Hepatocyte (in vitro differentiated cells): Measurements from ENCODE around the gene WDR31. TPM values are rescaled to one million over a fixed set of nuclear protein-coding genes. Genes with fewer than 3 reads are reported as not detected.
A peak's percentile ranks its signal among the peaks of the same experiment; 100 is the strongest.

Experiments
- DNase-seq: peaks from one replicate; pipeline ENCODE4 v3.0.0-alpha.2; 2016; ENCODE audit warnings: low spot score
- H2AFZ ChIP-seq: fragments of 200-600 bp; sonication (generic); 2 replicates; pipeline ENCODE4 v1.6.0; 2016; ENCODE audit warnings: antibody characterized with exemption, mild to moderate bottlenecking
- H3K27ac ChIP-seq: fragments of 200-600 bp; sonication (generic); 2 replicates; pipeline ENCODE4 v1.5.1; 2016; ENCODE audit warnings: mild to moderate bottlenecking
- H3K27me3 ChIP-seq: fragments of 200-600 bp; sonication (generic); 2 replicates; pipeline ENCODE4 v1.6.1; 2016
- H3K36me3 ChIP-seq: fragments of 200-600 bp; sonication (generic); replicated peaks from 2 replicates; pipeline ENCODE4 v1.5.1; 2016; ENCODE audit warnings: low read depth; ENCODE audit not compliant: insufficient read depth
- H3K4me1 ChIP-seq: fragments of 200-600 bp; sonication (generic); 2 replicates; pipeline ENCODE4 v1.5.1; 2016; ENCODE audit warnings: mild to moderate bottlenecking, moderate library complexity; ENCODE audit not compliant: insufficient read depth
- H3K4me2 ChIP-seq: fragments of 200-600 bp; sonication (generic); 2 replicates; pipeline ENCODE4 v1.6.0; 2016
- H3K4me3 ChIP-seq: fragments of 200-600 bp; sonication (generic); 2 replicates; pipeline ENCODE4 v1.5.1; 2016; ENCODE audit warnings: mild to moderate bottlenecking
- H3K79me2 ChIP-seq: fragments of 200-600 bp; sonication (generic); 2 replicates; pipeline ENCODE4 v1.6.0; 2017; ENCODE audit warnings: mild to moderate bottlenecking
- H3K9me2 ChIP-seq: fragments of 200-600 bp; sonication (generic); replicated peaks from 2 replicates; pipeline ENCODE4 v1.6.0; 2017; ENCODE audit warnings: mild to moderate bottlenecking; ENCODE audit not compliant: insufficient read depth
- H3K9me3 ChIP-seq: fragments of 200-600 bp; sonication (generic); 2 replicates; pipeline ENCODE4 v1.5.1; 2016; ENCODE audit warnings: low read depth, mild to moderate bottlenecking
- H4K20me1 ChIP-seq: fragments of 200-600 bp; sonication (generic); 2 replicates; pipeline ENCODE4 v1.6.0; 2016; ENCODE audit warnings: mild to moderate bottlenecking; ENCODE audit not compliant: insufficient read depth, poor library complexity, severe bottlenecking
- CTCF ChIP-seq: fragments of 200-600 bp; sonication (generic); IDR thresholded peaks from 2 replicates; pipeline ENCODE4 v1.5.1; 2016; ENCODE audit warnings: antibody characterized with exemption, mild to moderate bottlenecking; ENCODE audit not compliant: poor library complexity
- EZH2 ChIP-seq: fragments of 200-600 bp; sonication (generic); IDR thresholded peaks from 2 replicates; pipeline ENCODE4 v1.6.1; 2016; ENCODE audit warnings: antibody characterized with exemption, mild to moderate bottlenecking, borderline replicate concordance
- EZH2phosphoT487 ChIP-seq: fragments of 200-600 bp; sonication (generic); IDR thresholded peaks from one replicate; pipeline ENCODE4 v1.6.1; 2018; ENCODE audit warnings: antibody characterized with exemption, mild to moderate bottlenecking, low read depth, moderate library complexity; ENCODE audit not compliant: unreplicated experiment, severe bottlenecking
- WGBS: methylation state at CpG from one replicate; pipeline ENCODE4 v1.1.6; 2016; ENCODE audit warnings: low lambda C conversion rate; ENCODE audit errors: missing lambda C conversion rate; 5-methylcytosine and 5-hydroxymethylcytosine counted together
- polyA plus RNA-seq: library from polyadenylated mRNA; unstranded; fragments of >200 nt; fragmentation: Nextera tagmentation; extraction: Ambion mirVana; gene quantifications from 2 replicates; pipeline ENCODE4 v1.2.1, GENCODE V29; 2016
- total RNA-seq: library from RNA; depleted of rRNA; stranded (reverse); fragments of >200 nt; gene quantifications from 2 replicates; pipeline ENCODE4 v1.2.3, GENCODE V29; 2014

The WDR31 gene
- total and polyA plus RNA-seq, 2 experiments from 2014 or later = 1.3 to 1.4 TPM

GRCh38 chr9:113375057-113376023, 35.3 kb upstream of the WDR31 start:
- peak overlapping the region; percentile 100 for H3K27ac ChIP-seq
- peak; percentile 78 for DNase-seq
- H3K4me1 ChIP-seq = peaks cover 29% of the 10 kb centered on the region
- H3K79me2 ChIP-seq = peaks cover 24% of the 10 kb centered on the region
- H3K27me3 ChIP-seq = no peaks in the 10 kb centered on the region
- H2AFZ ChIP-seq = no peak overlapping the region
- TF ChIP-seq CTCF (no peak), EZH2phosphoT487 (no peak), EZH2 (no peak)
- H3K9me3 ChIP-seq = no peaks in the 10 kb centered on the region
- H3K4me2 ChIP-seq = peak overlapping the region; percentile 88
- WGBS = 70% methylated on average over 6 of the region's 6 CpGs
- peaks cover 28% of the 10 kb centered on the region for H4K20me1 ChIP-seq
- H3K36me3 ChIP-seq = no peaks in the 10 kb centered on the region
- H3K4me3 ChIP-seq = peak overlapping the region; percentile 96
- H3K9me2 ChIP-seq = no peaks in the 10 kb centered on the region

- Histone ChIP-seq H3K27me3 (no peaks in the 10 kb centered on the region), H3K79me2 (peaks cover 24% of the 10 kb centered on the region), H3K4me3 (no peak overlapping the region), H3K36me3 (no peaks in the 10 kb centered on the region), H3K27ac (no peak overlapping the region), H3K9me2 (no peaks in the 10 kb centered on the region), H2AFZ (no peak overlapping the region), H3K4me2 (peak overlapping the region; percentile 88), H3K9me3 (no peaks in the 10 kb centered on the region), H4K20me1 (peaks cover 28% of the 10 kb centered on the region), H3K4me1 (peaks cover 21% of the 10 kb centered on the region)
- TF ChIP-seq CTCF (no peak), EZH2 (no peak), EZH2phosphoT487 (no peak)
- WGBS = 92% methylated on average over 24 of the region's 24 CpGs
- DNase-seq = no peak
These were observed 33.8 kb upstream of the WDR31 start for GRCh38 chr9:113373676-113374392.

- no peak overlapping the region for H2AFZ ChIP-seq
- no peak for DNase-seq
- no peaks in the 10 kb centered on the region for H3K36me3 ChIP-seq
- H4K20me1 ChIP-seq = peaks cover 28% of the 10 kb centered on the region
- H3K4me2 ChIP-seq = peak overlapping the region; percentile 88
- H3K4me1 ChIP-seq = peaks cover 15% of the 10 kb centered on the region
- H3K9me2 ChIP-seq = no peaks in the 10 kb centered on the region
- no peak overlapping the region for H3K4me3 ChIP-seq
- no peaks in the 10 kb centered on the region for H3K9me3 ChIP-seq
- no peak overlapping the region for H3K27ac ChIP-seq
- no peaks in the 10 kb centered on the region for H3K27me3 ChIP-seq
- WGBS = 49% methylated on average over 3 of the region's 3 CpGs
- TF ChIP-seq EZH2phosphoT487 (no peak), CTCF (no peak), EZH2 (no peak)
- H3K79me2 ChIP-seq = peaks cover 24% of the 10 kb centered on the region
These were observed 33.2 kb upstream of the WDR31 start for GRCh38 chr9:113373256-113373655.
